ENCODE results near the gene PEX14. TPM values are rescaled to one million over a fixed set of nuclear protein-coding genes. Genes with fewer than 3 reads are reported as not detected.
A peak's percentile ranks its signal among the peaks of the same experiment; 100 is the strongest.
"Not testable (repeated sequence)": the region's sequence is repeated elsewhere in the genome, so short reads cannot be mapped to it uniquely, and the experiment has no call there.

Gene PEX14
- total RNA-seq, 3 donors from 2014 or later: 12.5 to 16.1 (median 14.8) TPM

DNA sequence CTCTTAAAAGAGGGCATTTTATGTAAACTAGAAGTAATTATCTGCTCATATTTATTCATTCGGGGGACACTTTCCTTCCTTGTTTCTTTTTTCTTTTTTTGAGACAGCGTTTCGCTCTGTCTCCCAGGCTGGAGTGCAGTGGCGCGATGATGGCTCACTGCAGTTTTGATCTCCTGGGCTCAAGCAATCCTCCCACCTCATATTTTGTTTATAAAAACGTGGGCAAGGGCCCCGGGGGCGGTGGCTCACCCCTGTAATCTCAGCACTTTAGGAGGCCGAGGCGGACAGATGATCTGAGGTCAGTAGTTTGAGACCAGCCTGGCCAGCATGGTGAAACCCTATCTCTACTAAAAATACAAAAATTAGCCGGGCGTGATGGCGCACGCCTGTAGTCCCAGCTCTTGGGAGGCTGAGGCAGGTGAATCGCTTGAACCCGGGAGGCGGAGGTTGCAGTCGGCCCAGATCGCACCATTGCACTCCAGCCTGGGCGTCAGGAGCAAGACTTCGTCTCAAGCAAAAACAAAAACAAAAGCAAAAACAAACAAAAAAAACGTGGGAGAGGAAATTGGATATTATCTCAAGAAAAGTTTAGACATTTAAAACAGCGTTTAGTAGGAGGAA lies 1.5 kb upstream of the PEX14 start:
- intact Hi-C loops (cut with DNase I; ENCODE audit: low total_unique reads): no loop called here
- DNase-seq (ENCODE audit: low spot score in 2 of 2): no peak
- no peak overlapping the region for H3K27ac ChIP-seq
- H3K36me3 ChIP-seq: no peaks in the 10 kb centered on the region
- no peak for TF ChIP-seq POLR2AphosphoS5 (IDR thresholded peaks at IDR 0.05)
- no peak for TF ChIP-seq POLR2A (IDR thresholded peaks at IDR 0.05)
- TF ChIP-seq, protein P1, sequence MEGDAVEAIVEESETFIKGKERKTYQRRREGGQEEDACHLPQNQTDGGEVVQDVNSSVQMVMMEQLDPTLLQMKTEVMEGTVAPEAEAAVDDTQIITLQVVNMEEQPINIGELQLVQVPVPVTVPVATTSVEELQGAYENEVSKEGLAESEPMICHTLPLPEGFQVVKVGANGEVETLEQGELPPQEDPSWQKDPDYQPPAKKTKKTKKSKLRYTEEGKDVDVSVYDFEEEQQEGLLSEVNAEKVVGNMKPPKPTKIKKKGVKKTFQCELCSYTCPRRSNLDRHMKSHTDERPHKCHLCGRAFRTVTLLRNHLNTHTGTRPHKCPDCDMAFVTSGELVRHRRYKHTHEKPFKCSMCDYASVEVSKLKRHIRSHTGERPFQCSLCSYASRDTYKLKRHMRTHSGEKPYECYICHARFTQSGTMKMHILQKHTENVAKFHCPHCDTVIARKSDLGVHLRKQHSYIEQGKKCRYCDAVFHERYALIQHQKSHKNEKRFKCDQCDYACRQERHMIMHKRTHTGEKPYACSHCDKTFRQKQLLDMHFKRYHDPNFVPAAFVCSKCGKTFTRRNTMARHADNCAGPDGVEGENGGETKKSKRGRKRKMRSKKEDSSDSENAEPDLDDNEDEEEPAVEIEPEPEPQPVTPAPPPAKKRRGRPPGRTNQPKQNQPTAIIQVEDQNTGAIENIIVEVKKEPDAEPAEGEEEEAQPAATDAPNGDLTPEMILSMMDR (IDR thresholded peaks at IDR 0.05): no peak
- H3K4me3 ChIP-seq: peak overlapping the region in 2 of 3 donors; percentile 78 to 82
- H3K9me3 ChIP-seq: no peaks in the 10 kb centered on the region
- H3K27me3 ChIP-seq: no peaks in the 10 kb centered on the region
- H3K4me1 ChIP-seq: peaks cover 0 to 13% of the 10 kb centered on the region in 2 donors

GRCh38 chr1:10474309-10474612 lies 489 bp upstream of the PEX14 start:
- DNase-seq (ENCODE audit: low spot score in 2 of 2); H3K9me3 ChIP-seq; H3K27me3 ChIP-seq; H3K36me3 ChIP-seq; intact Hi-C loops (cut with DNase I; ENCODE audit: low total_unique reads); H3K27ac ChIP-seq: not testable (repeated sequence)
- Histone ChIP-seq H3K4me3 (peak overlapping the region; percentile 92 to 98 (median 96)), H3K4me1 (peaks cover 0 to 13% of the 10 kb centered on the region in 2 donors)

DNA sequence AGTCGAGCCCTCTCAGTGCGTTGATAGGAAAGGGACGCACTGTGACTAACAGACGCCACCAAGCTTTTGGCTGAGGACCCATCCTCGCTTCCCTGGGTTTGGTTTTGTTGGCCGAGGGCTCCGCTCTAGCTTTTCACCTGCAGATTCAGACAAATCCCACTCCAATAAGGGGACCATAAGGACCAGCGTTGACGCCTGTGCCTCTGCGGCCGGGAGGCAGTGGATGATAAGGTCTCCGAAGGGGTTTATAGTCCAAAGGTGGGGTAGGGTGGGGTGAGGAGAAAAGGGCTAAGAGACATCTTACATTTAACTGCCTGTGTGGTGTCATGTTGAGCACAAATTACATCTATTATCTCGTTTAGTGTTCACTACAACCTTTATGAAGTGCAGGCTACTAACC lies 760 bp downstream of the PEX14 start:
- Histone ChIP-seq H3K27ac (peak overlapping the region; percentile 91 to 92), H3K9me3 (no peaks in the 10 kb centered on the region), H3K27me3 (no peaks in the 10 kb centered on the region), H3K4me3 (peak overlapping the region; percentile 92 to 98 (median 96)), H3K36me3 (no peaks in the 10 kb centered on the region), H3K4me1 (peaks cover 0 to 13% of the 10 kb centered on the region in 2 donors)
- intact Hi-C loops (cut with DNase I; ENCODE audit: low total_unique reads): no loop called here
- DNase-seq (ENCODE audit: low spot score in 2 of 2): no peak
- TF ChIP-seq POLR2AphosphoS5 (IDR thresholded peaks at IDR 0.05): no peak
- TF ChIP-seq, protein P1 (IDR thresholded peaks at IDR 0.05): no peak
- TF ChIP-seq POLR2A (IDR thresholded peaks at IDR 0.05): no peak

GRCh38 chr1:10479296-10479695 lies 4.5 kb downstream of the PEX14 start:
- no peaks in the 10 kb centered on the region for H3K27me3 ChIP-seq
- TF ChIP-seq, protein P1 (IDR thresholded peaks at IDR 0.05): no peak
- TF ChIP-seq POLR2AphosphoS5 (IDR thresholded peaks at IDR 0.05) (no peak), POLR2A (IDR thresholded peaks at IDR 0.05) (no peak)
- H3K4me1 ChIP-seq: peaks cover 0 to 7% of the 10 kb centered on the region in 2 donors
- intact Hi-C loops (cut with DNase I; ENCODE audit: low total_unique reads): no loop called here
- no peaks in the 10 kb centered on the region for H3K36me3 ChIP-seq
- no peak overlapping the region for H3K27ac ChIP-seq
- H3K4me3 ChIP-seq: no peak overlapping the region
- DNase-seq (ENCODE audit: low spot score in 2 of 2): no peak
- H3K9me3 ChIP-seq: no peaks in the 10 kb centered on the region

DNA sequence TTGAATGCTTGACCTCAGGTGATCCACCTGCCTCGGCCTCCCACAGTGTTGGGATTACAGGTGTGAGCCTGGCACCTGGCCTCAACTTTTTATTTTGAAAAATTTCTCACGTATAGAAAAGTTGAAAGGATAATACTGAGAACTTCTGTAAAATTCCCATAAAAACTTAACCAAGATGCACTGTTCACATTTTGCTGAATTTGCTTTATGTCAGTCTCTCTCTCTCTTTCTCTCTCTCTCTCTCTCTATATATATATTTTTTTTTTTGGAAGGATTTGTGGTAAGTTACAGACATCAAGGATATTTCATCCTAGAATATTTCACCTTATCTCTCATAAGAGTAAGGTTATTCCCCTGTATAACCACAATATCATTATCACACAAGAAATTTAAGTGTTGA lies 5.9 kb downstream of the PEX14 start:
- Histone ChIP-seq H3K27me3 (no peaks in the 10 kb centered on the region), H3K27ac (no peak overlapping the region), H3K4me3 (no peak overlapping the region), H3K4me1 (peaks cover 0 to 7% of the 10 kb centered on the region in 2 donors), H3K9me3 (no peaks in the 10 kb centered on the region), H3K36me3 (no peaks in the 10 kb centered on the region)
- TF ChIP-seq POLR2A (IDR thresholded peaks at IDR 0.05) (no peak), POLR2AphosphoS5 (IDR thresholded peaks at IDR 0.05) (no peak)
- intact Hi-C loops (cut with DNase I; ENCODE audit: low total_unique reads): no loop called here
- no peak for DNase-seq (ENCODE audit: low spot score in 2 of 2)

DNA sequence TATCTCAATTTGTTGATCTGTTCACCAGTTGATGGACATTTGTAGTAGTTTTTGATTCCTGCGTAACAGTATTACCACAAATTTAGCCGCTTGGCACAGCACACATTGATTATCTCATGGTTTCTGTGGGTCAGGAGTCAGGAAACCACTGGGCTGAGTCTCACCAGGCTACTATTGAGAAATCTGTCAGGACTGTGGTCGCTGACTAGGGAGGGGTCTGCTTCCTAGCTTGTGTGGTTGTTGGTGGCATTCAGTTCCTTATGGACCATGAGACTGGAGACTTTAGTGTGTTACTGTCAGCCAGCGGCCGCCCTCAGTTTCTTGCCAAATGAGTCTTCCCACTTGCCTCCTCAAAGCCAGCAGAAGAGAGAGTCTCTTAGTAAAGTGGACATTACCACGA lies 9.8 kb downstream of the PEX14 start:
- Histone ChIP-seq H3K27ac (no peak overlapping the region), H3K4me3 (no peak overlapping the region), H3K9me3 (no peaks in the 10 kb centered on the region), H3K36me3 (no peaks in the 10 kb centered on the region), H3K27me3 (no peaks in the 10 kb centered on the region), H3K4me1 (no peaks in the 10 kb centered on the region)
- intact Hi-C loops (cut with DNase I; ENCODE audit: low total_unique reads): no loop called here
- no peak for TF ChIP-seq POLR2A (IDR thresholded peaks at IDR 0.05)
- TF ChIP-seq, protein P1 (IDR thresholded peaks at IDR 0.05): no peak
- no peak for TF ChIP-seq POLR2AphosphoS5 (IDR thresholded peaks at IDR 0.05)
- no peak for DNase-seq (ENCODE audit: low spot score in 2 of 2)

Data from breast epithelium (tissue), 4 donors.